GM23338 (cell line): ENCODE data around the gene CCDC28A. TPM values are rescaled to one million over a fixed set of nuclear protein-coding genes. Genes with fewer than 3 reads are reported as not detected.

Experiments
- ATAC-seq: fragments of 200-7000 bp; cut with Tn5 transposase; 3 replicates; pipeline ENCODE4 v1.9.1; 2020
- DNase-seq: peaks from one replicate; pipeline ENCODE4 v3.0.0-alpha.2; 2015; ENCODE audit warnings: low spot score
- H2AFZ ChIP-seq: fragments of 200-600 bp; sonication (generic); 2 replicates; pipeline ENCODE4 v1.8.0; 2016; ENCODE audit warnings: antibody characterized with exemption, mild to moderate bottlenecking, moderate library complexity
- H3F3A ChIP-seq: fragments of 200-600 bp; sonication (generic); replicated peaks from 2 replicates; pipeline ENCODE4 v1.8.0; 2017; ENCODE audit warnings: antibody characterized with exemption, mixed run types, low read depth
- H3K27ac ChIP-seq: fragments of 200-600 bp; sonication (generic); 2 replicates; pipeline ENCODE4 v1.6.1; 2016; ENCODE audit warnings: low read depth
- H3K27me3 ChIP-seq: fragments of 200-600 bp; sonication (generic); 2 replicates; pipeline ENCODE4 v1.8.0; 2016; ENCODE audit warnings: mild to moderate bottlenecking, mixed run types, moderate library complexity; ENCODE audit not compliant: insufficient read depth
- H3K36me3 ChIP-seq: fragments of 200-600 bp; sonication (generic); 2 replicates; pipeline ENCODE4 v1.8.0; 2016; ENCODE audit warnings: mild to moderate bottlenecking; ENCODE audit not compliant: insufficient read depth
- H3K4me1 ChIP-seq: fragments of 200-600 bp; sonication (generic); 2 replicates; pipeline ENCODE4 v1.8.0; 2016; ENCODE audit warnings: mild to moderate bottlenecking, moderate library complexity; ENCODE audit not compliant: insufficient read depth
- H3K4me2 ChIP-seq: fragments of 200-600 bp; sonication (generic); 2 replicates; pipeline ENCODE4 v1.7.1; 2017; ENCODE audit warnings: mixed run types
- H3K4me3 ChIP-seq: fragments of 200-600 bp; sonication (generic); 2 replicates; pipeline ENCODE4 v1.6.1; 2016; ENCODE audit warnings: mixed run types
- H3K79me2 ChIP-seq: fragments of 200-600 bp; sonication (generic); replicated peaks from 2 replicates; pipeline ENCODE4 v1.8.0; 2017; ENCODE audit warnings: mild to moderate bottlenecking; ENCODE audit not compliant: insufficient read depth
- H3K9me2 ChIP-seq: fragments of 200-600 bp; sonication (generic); 2 replicates; pipeline ENCODE4 v1.8.0; 2017; ENCODE audit not compliant: insufficient read depth
- H4K20me1 ChIP-seq: fragments of 200-600 bp; sonication (generic); replicated peaks from 2 replicates; pipeline ENCODE4 v1.8.0; 2017; ENCODE audit warnings: mild to moderate bottlenecking; ENCODE audit not compliant: insufficient read depth
- H3K27ac Mint-ChIP-seq: 2 replicates; pipeline ENCODE4 v1.8.0; 2020; ENCODE audit warnings: inconsistent platforms, mild to moderate bottlenecking, moderate library complexity, mixed read lengths
- H3K27me3 Mint-ChIP-seq: 3 replicates; pipeline ENCODE4 v1.8.0; 2022; ENCODE audit warnings: low read depth, mild to moderate bottlenecking, moderate library complexity, mixed read lengths, inconsistent platforms; ENCODE audit not compliant: insufficient read depth, poor library complexity
- H3K36me3 Mint-ChIP-seq: 3 replicates; pipeline ENCODE4 v1.8.0; 2021; ENCODE audit warnings: low read depth, mild to moderate bottlenecking, inconsistent platforms, moderate library complexity, mixed read lengths
- H3K4me1 Mint-ChIP-seq: 3 replicates; pipeline ENCODE4 v1.8.0; 2020; ENCODE audit warnings: mild to moderate bottlenecking, inconsistent platforms, mixed read lengths
- H3K4me3 Mint-ChIP-seq: 3 replicates; pipeline ENCODE4 v1.8.0; 2021; ENCODE audit warnings: moderate library complexity, mild to moderate bottlenecking, inconsistent platforms, mixed read lengths
- H3K9me3 Mint-ChIP-seq: 3 replicates; pipeline ENCODE4 v1.8.0; 2020; ENCODE audit warnings: moderate library complexity, mild to moderate bottlenecking, inconsistent platforms, mixed read lengths
- CREB1 ChIP-seq: fragments of 250-450 bp; sonication (Bioruptor Pico); IDR thresholded peaks from 2 replicates; pipeline ENCODE4 v1.5.0; 2020; ENCODE audit warnings: low read depth, mild to moderate bottlenecking, moderate library complexity
- JUNB ChIP-seq: IDR thresholded peaks from one replicate; pipeline ENCODE4 v1.6.1; 2016; ENCODE audit warnings: antibody characterized with exemption; ENCODE audit not compliant: unreplicated experiment
- POLR2AphosphoS5 ChIP-seq: IDR thresholded peaks from 2 replicates; pipeline ENCODE4 v1.6.1; 2016; ENCODE audit warnings: antibody characterized with exemption, low read depth
- STAT1 ChIP-seq: IDR thresholded peaks from one replicate; pipeline ENCODE4 v1.6.1; 2016; ENCODE audit warnings: antibody characterized with exemption; ENCODE audit not compliant: unreplicated experiment
- long read RNA-seq: library from polyadenylated mRNA; unstranded; transcript quantifications from one replicate; pipeline ENCODE4 v2.0.0, GENCODE V29; 2020; ENCODE audit not compliant: unreplicated experiment
- polyA plus RNA-seq: library from polyadenylated mRNA; unstranded; fragments of >200 nt; fragmentation: Nextera tagmentation; extraction: Ambion mirVana; gene quantifications from 2 replicates; pipeline ENCODE4 v1.2.1, GENCODE V29; 2016
- total RNA-seq: library from RNA; depleted of rRNA; stranded (reverse); fragments of >200 nt; shearing (Covaris generic); gene quantifications from 2 replicates; pipeline ENCODE4 v1.2.3, GENCODE V29; 2014; rRNA removed
- TF ChIP-seq, protein P1 (sequence below): IDR thresholded peaks from 2 replicates; pipeline ENCODE4 v1.6.1; 2016; ENCODE audit warnings: antibody characterized with exemption
- TF ChIP-seq, protein P2 (sequence below), 2 experiments: fragments of 200-600 bp in 1 of 2; sonication (generic) in 1 of 2; conservative IDR thresholded peaks; 2 replicates each; pipeline versions ENCODE4 v1.5.1 to v1.6.1; 2016 to 2017; ENCODE audit warnings: antibody characterized with exemption in 2 of 2, low read depth in 2 of 2, mild to moderate bottlenecking in 2 of 2, moderate library complexity in 1 of 2
- TF ChIP-seq, protein P3 (sequence below): fragments of 250-450 bp; sonication (Bioruptor Pico); IDR thresholded peaks from 2 replicates; pipeline ENCODE4 v1.5.0; 2020; ENCODE audit warnings: mild to moderate bottlenecking, moderate library complexity

The CCDC28A gene
- total RNA-seq (6.1 and 11.2 TPM in 2 replicates), polyA plus RNA-seq (10.5 and 14.0 TPM in 2 replicates)
- long read RNA-seq, transcript CCDC28A-202 (6 exons, 1,505 nt): major isoform, 9 of 11 reads
- long read RNA-seq, partial matches to known transcripts: 0 of 11 reads
- long read RNA-seq, other reads (novel, unspliced or antisense): 2 of 11 reads

DNA sequence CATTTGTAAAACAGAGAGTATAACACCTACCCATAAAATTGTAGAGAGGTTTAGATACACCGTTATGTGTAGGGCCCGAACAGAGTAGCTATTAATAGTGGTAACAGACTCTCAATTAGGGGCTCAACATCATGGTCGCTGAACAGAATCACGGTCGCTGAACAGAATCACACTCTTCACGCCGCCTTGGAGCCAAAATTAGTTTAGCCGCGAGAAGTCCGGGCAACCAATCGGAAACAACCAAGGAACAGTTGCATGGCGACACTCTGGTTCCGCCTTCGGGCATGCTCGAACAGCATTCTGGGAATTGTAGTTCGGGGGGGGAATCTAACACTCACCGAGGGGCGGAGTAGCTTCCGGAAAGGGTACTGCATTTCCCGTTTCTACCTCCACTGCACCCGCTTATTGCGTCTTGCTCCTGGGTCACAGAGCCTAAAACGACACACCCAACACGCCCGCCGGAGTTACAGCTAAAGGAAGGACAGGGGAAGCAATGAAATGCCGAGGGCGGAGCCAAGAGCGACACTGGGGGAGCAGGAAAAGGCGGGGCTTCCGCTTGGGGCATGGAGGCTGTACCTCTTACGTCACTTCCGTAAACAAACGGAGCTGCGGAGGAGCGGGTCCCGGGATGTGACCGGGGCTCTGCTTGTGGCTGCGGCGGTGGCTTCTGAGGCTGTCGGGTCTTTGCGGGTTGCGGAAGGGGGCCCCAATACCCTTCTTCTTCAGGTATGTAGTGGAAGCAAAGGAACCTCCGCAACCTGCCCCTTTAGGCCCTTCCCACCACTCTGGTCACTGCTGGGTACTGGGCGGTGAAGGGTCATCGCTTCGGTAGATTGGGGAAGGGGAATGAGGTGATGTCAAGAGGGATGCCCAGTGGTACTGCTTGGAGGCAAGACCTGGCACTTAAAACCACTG is at the start of gene CCDC28A:
TSS of gene CCDC28A (plus strand) at position 593 of the 915 bp plus-strand sequence. CDS start 2,352 bp downstream, outside the sequence.
- H2AFZ ChIP-seq: peak within 1 kb of the TSS; percentile 87
- H3K27ac ChIP-seq: peak within 1 kb of the TSS; percentile 92
- H3K27me3 ChIP-seq: no peaks in the 10 kb centered on the region
- peaks cover 11% of the 10 kb centered on the region for H3K27me3 Mint-ChIP-seq
- peak within 1 kb of the TSS; percentile 99 for H3K4me3 Mint-ChIP-seq
- DNase-seq (peak; percentile 97), ATAC-seq (peak; percentile 95)
- no peaks in the 10 kb centered on the region for H3K36me3 Mint-ChIP-seq
- H3K4me1 ChIP-seq: peaks cover 6% of the 10 kb centered on the region
- H3K9me3 Mint-ChIP-seq: no peaks in the 10 kb centered on the region
- H4K20me1 ChIP-seq: no peaks in the 10 kb centered on the region
- no peaks in the 10 kb centered on the region for H3F3A ChIP-seq
- peaks cover 7% of the 10 kb centered on the region for H3K4me1 Mint-ChIP-seq
- TF ChIP-seq, protein P1, sequence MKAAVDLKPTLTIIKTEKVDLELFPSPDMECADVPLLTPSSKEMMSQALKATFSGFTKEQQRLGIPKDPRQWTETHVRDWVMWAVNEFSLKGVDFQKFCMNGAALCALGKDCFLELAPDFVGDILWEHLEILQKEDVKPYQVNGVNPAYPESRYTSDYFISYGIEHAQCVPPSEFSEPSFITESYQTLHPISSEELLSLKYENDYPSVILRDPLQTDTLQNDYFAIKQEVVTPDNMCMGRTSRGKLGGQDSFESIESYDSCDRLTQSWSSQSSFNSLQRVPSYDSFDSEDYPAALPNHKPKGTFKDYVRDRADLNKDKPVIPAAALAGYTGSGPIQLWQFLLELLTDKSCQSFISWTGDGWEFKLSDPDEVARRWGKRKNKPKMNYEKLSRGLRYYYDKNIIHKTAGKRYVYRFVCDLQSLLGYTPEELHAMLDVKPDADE: peak; percentile 81
- peak; percentile 82 for TF ChIP-seq POLR2AphosphoS5
- no peak for TF ChIP-seq STAT1
- TF ChIP-seq JUNB: no peak
- TF ChIP-seq CREB1: peak; percentile 91
- peak within 1 kb of the TSS; percentile 78 for H3K4me2 ChIP-seq
- no peaks in the 10 kb centered on the region for H3K36me3 ChIP-seq
- H3K4me3 ChIP-seq: peak within 1 kb of the TSS; percentile 80
- H3K79me2 ChIP-seq: no peaks in the 10 kb centered on the region
- H3K9me2 ChIP-seq: no peaks in the 10 kb centered on the region
- peak within 1 kb of the TSS; percentile 100 for H3K27ac Mint-ChIP-seq

DNA sequence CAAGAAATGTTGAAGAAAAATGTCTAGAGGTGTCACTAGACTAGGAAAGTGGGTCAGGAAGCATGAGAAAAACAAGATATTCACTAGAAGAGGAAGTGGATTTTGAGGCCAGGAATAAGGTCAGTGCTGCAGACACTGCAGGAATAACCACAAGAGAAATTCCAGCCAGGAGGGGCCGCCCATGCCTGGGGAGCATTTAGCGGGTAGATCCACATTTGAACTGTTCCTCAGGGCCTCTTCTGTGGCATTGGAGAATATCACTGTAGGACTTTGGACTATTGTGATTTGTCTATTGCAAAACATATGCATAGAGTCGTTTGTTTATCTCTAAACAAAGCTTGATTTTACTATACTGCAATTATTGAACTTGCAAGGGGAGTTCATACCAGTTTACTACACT is 49.6 kb upstream of the CCDC28A start:
- no peak overlapping the region for H3K4me2 ChIP-seq
- H3K4me1 ChIP-seq: no peaks in the 10 kb centered on the region; the same call in 1 of the 2 replicates
- H3K4me1 Mint-ChIP-seq: peaks cover 7% of the 10 kb centered on the region; the same call in 2 of the 3 replicates
- no peak overlapping the region for H3K27ac Mint-ChIP-seq
- H3K79me2 ChIP-seq: no peaks in the 10 kb centered on the region
- H3K4me3 ChIP-seq: no peak overlapping the region
- peaks cover 2% of the 10 kb centered on the region for H3K27me3 Mint-ChIP-seq
- no peaks in the 10 kb centered on the region for H4K20me1 ChIP-seq
- no peaks in the 10 kb centered on the region for H3K9me3 Mint-ChIP-seq
- no peaks in the 10 kb centered on the region for H3K27me3 ChIP-seq
- ATAC-seq: no peak
- TF ChIP-seq, protein P2, sequence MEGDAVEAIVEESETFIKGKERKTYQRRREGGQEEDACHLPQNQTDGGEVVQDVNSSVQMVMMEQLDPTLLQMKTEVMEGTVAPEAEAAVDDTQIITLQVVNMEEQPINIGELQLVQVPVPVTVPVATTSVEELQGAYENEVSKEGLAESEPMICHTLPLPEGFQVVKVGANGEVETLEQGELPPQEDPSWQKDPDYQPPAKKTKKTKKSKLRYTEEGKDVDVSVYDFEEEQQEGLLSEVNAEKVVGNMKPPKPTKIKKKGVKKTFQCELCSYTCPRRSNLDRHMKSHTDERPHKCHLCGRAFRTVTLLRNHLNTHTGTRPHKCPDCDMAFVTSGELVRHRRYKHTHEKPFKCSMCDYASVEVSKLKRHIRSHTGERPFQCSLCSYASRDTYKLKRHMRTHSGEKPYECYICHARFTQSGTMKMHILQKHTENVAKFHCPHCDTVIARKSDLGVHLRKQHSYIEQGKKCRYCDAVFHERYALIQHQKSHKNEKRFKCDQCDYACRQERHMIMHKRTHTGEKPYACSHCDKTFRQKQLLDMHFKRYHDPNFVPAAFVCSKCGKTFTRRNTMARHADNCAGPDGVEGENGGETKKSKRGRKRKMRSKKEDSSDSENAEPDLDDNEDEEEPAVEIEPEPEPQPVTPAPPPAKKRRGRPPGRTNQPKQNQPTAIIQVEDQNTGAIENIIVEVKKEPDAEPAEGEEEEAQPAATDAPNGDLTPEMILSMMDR (conservative IDR thresholded peaks at IDR 0.05; ENCODE audit: low read depth in 2 of 2): peak in 1 of 2 experiments; percentile 27; a peak in 1 of 4 replicates
- TF ChIP-seq, protein P3, sequence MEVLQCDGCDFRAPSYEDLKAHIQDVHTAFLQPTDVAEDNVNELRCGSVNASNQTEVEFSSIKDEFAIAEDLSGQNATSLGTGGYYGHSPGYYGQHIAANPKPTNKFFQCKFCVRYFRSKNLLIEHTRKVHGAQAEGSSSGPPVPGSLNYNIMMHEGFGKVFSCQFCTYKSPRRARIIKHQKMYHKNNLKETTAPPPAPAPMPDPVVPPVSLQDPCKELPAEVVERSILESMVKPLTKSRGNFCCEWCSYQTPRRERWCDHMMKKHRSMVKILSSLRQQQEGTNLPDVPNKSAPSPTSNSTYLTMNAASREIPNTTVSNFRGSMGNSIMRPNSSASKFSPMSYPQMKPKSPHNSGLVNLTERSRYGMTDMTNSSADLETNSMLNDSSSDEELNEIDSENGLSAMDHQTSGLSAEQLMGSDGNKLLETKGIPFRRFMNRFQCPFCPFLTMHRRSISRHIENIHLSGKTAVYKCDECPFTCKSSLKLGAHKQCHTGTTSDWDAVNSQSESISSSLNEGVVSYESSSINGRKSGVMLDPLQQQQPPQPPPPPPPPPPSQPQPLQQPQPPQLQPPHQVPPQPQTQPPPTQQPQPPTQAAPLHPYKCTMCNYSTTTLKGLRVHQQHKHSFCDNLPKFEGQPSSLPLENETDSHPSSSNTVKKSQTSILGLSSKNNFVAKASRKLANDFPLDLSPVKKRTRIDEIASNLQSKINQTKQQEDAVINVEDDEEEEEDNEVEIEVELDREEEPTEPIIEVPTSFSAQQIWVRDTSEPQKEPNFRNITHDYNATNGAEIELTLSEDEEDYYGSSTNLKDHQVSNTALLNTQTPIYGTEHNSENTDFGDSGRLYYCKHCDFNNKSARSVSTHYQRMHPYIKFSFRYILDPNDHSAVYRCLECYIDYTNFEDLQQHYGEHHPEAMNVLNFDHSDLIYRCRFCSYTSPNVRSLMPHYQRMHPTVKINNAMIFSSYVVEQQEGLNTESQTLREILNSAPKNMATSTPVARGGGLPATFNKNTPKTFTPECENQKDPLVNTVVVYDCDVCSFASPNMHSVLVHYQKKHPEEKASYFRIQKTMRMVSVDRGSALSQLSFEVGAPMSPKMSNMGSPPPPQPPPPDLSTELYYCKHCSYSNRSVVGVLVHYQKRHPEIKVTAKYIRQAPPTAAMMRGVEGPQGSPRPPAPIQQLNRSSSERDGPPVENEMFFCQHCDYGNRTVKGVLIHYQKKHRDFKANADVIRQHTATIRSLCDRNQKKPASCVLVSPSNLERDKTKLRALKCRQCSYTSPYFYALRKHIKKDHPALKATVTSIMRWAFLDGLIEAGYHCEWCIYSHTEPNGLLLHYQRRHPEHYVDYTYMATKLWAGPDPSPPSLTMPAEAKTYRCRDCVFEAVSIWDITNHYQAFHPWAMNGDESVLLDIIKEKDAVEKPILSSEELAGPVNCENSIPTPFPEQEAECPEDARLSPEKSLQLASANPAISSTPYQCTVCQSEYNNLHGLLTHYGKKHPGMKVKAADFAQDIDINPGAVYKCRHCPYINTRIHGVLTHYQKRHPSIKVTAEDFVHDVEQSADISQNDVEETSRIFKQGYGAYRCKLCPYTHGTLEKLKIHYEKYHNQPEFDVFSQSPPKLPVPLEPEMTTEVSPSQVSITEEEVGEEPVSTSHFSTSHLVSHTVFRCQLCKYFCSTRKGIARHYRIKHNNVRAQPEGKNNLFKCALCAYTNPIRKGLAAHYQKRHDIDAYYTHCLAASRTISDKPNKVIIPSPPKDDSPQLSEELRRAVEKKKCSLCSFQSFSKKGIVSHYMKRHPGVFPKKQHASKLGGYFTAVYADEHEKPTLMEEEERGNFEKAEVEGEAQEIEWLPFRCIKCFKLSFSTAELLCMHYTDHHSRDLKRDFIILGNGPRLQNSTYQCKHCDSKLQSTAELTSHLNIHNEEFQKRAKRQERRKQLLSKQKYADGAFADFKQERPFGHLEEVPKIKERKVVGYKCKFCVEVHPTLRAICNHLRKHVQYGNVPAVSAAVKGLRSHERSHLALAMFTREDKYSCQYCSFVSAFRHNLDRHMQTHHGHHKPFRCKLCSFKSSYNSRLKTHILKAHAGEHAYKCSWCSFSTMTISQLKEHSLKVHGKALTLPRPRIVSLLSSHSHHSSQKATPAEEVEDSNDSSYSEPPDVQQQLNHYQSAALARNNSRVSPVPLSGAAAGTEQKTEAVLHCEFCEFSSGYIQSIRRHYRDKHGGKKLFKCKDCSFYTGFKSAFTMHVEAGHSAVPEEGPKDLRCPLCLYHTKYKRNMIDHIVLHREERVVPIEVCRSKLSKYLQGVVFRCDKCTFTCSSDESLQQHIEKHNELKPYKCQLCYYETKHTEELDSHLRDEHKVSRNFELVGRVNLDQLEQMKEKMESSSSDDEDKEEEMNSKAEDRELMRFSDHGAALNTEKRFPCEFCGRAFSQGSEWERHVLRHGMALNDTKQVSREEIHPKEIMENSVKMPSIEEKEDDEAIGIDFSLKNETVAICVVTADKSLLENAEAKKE (CRISPR knock-in tag): no peak
- no peak for TF ChIP-seq CREB1
- peak overlapping the region; percentile 59; the same call in 1 of the 2 replicates for H2AFZ ChIP-seq
- no peak for DNase-seq
- no peak overlapping the region for H3K27ac ChIP-seq
- no peaks in the 10 kb centered on the region for H3F3A ChIP-seq
- H3K9me2 ChIP-seq: no peaks in the 10 kb centered on the region
- no peaks in the 10 kb centered on the region for H3K36me3 ChIP-seq
- no peaks in the 10 kb centered on the region for H3K36me3 Mint-ChIP-seq
- no peak overlapping the region for H3K4me3 Mint-ChIP-seq
